Stimulated activated CD4-positive, alpha-beta T cell treated with anti-CD3 and anti-CD28 coated beads, Interleukin-15, amount 100 ng/mL, for 24 hours (primary cell): ENCODE data around the gene PLCB1.

Experiments used
- DNase-seq: peaks from one replicate; pipeline ENCODE4 v3.0.0-alpha.2; 2020

The PLCB1 gene

GRCh38 chr20:8924539-8924938, 792.5 kb downstream of the PLCB1 start:
- no peak for DNase-seq

- DNase-seq = no peak
These were observed 798.7 kb downstream of the PLCB1 start for GRCh38 chr20:8930726-8931125.

- DNase-seq = no peak
These were observed 800.4 kb downstream of the PLCB1 start for GRCh38 chr20:8932192-8933165.

DNA sequence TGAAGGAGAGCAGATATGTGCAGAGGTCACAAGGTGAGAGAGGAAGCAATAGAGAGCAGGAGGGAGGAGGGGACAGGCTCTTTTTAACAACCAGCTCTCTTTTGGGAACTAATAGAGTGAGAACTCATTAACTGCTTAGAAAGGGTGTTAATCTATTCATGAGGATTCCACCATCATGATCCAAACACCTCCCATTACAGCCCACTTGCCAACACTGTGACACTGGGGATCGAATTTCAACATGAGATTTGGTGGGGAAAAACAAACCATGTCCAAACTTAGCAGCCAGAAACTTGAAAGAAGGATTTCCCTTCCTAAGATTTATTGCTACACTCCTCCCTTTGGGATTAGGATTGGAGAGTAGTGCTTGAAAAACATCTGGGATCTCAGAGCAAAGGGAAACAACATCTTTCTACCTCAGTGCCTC, 801.3 kb downstream of the PLCB1 start:
- DNase-seq = no peak

- DNase-seq = no peak
These were observed 802.3 kb downstream of the PLCB1 start for GRCh38 chr20:8934362-8934761.
